ENCODE measurements around the gene GFY. TPM values are rescaled to one million over a fixed set of nuclear protein-coding genes. Genes with fewer than 3 reads are reported as not detected.

GFY gene
- total and polyA plus RNA-seq, 9 of the 15 experiments (the other 6 are each of a cell fraction or from before 2014, with no cell fraction given) = 0.06 to 0.40 (median 0.19) TPM; not detected in 3

- TF ChIP-seq HMGN3 (IDR thresholded peaks at IDR 0.05; ENCODE audit: borderline replicate concordance, extremely low read depth, insufficient read length, low read depth, low read length) (peak; percentile 57), ZNF57 (CRISPR knock-in tag; IDR thresholded peaks at IDR 0.05) (no peak), CCNT2 (IDR thresholded peaks at IDR 0.05; ENCODE audit: borderline replicate concordance, extremely low read depth, insufficient read length, low read depth, low read length) (peak; percentile 46), DEAF1 (CRISPR knock-in tag; IDR thresholded peaks at IDR 0.05) (peak; percentile 42), HDAC2 (IDR thresholded peaks at IDR 0.05) (0 out of 2 replicates have a peak, but pooled peaks have one; percentile 20), ZBTB40 (IDR thresholded peaks at IDR 0.05) (peak; percentile 42; the same call in 1 of the 2 replicates), ZBTB40 (CRISPR knock-in tag; IDR thresholded peaks at IDR 0.05) (no peak), XRCC5 (IDR thresholded peaks at IDR 0.05; ENCODE audit: low read depth, low read length) (peak; percentile 87; the same call in 1 of the 2 replicates), MAX (CRISPR knock-in tag; IDR thresholded peaks at IDR 0.05) (peak; percentile 31; the same call in 1 of the 2 replicates), PTBP1 (IDR thresholded peaks at IDR 0.05; ENCODE audit: low read depth, low read length) (no peak)
Measured at GRCh38 chr19:49473868-49474541, 48.8 kb downstream of the GFY start, which contains the start of gene FLT3LG (continued).
